HG03432 (cell line): ENCODE results near the gene PTGR1.
A peak's percentile ranks its signal among the peaks of the same experiment; 100 is the strongest.

ENCODE experiments used
- ATAC-seq: cut with Tn5 transposase; IDR thresholded peaks from one replicate; pipeline ENCODE4 v1.9.1; 2021; ENCODE audit warnings: mild to moderate bottlenecking, moderate library complexity; ENCODE audit not compliant: unreplicated experiment

Gene PTGR1

DNA sequence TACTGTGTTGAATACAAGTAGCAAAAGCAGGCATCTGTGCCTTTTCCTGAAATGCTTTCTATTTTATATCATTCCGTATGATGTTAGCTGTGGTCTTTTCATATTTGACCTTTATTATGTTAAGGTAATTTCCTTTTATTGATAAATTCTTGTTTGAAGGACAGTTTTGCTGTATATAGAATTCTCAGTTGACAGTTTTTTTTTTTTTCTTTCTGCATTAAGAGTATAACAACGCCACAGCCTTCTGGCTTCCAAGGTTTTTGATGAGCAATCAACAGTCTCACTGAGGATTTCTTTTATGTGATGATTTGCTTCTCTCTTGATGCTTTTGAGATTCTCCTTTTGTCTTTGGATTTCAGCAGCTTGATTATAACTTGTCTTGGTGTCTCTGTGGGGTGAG, 50.8 kb downstream of the PTGR1 start:
- ATAC-seq = no peak

DNA sequence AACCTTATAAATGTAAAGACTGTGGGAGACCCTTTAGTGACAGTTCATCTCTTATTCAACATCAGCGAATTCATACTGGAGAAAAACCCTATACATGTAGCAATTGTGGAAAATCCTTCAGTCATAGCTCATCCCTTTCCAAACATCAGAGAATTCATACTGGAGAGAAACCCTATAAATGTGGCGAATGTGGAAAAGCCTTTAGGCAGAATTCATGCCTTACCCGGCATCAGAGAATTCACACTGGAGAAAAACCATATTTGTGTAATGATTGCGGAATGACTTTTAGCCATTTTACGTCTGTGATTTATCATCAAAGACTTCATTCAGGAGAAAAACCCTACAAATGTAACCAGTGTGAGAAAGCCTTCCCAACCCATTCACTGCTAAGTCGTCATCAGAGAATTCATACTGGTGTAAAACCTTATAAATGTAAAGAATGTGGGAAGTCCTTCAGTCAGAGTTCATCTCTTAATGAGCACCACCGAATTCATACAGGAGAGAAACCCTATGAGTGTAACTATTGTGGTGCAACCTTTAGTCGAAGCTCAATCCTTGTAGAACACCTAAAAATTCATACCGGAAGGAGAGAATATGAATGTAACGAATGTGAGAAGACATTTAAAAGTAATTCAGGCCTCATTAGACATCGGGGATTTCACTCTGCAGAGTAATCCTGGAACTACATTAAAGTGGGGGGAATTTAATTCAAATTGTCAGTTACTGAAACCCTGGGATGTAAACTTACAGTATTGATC, 56.8 kb downstream of the PTGR1 start:
- no peak for ATAC-seq

DNA sequence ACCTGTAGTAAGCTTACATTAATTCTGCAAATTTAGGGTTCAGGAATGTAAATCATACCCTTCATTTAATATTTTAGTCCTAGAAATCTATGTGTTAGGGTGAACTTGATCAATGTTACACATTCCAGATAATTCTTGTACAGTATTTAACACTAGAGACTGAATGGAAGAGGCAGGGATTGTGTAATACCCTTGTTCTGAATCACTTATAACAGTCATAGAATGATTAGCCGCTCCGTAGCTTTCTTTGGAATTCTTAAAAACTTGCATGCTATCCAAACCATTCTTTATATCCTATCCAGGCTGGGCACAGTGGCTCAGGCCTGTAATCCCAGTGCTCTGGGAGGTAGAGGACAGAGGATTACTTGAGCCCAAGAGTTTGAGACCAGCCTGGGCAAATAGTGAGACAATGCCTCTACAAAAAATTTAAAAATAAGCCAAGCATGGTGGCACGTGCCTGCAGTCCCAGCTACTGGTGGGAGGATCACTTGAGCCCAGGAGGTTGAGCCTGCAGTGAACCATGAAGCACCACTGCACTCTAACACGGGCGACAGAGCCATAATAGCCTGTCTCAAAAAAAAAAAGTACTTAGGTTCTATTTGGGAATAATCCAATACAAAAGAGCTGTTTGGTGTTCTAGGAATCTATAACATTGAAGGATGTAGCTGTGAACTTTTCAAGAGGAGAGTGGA, 66.2 kb downstream of the PTGR1 start:
- ATAC-seq = no peak

DNA sequence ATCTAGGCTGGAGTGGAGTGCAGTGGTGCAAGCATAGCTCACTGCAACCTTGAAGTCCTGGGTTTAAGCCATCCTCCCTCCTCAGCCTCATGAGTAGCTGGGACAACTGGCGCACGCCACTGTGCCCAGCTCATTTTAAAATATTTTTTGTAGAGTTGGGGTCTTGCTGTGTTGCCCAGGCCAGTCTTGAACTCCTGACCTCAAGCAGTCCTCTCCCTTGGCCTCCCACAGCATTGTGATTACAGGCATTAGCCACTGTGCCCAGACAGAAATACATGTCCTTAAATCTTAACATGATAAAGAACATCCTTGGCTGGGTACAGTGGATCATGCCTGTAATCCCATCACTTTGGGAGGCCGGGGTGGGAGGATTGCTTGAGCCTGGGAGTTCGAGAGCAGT, 67.7 kb downstream of the PTGR1 start:
- no peak for ATAC-seq

- ATAC-seq = no peak
Measured at GRCh38 chr9:111529787-111530186, 69.7 kb downstream of the PTGR1 start.

- ATAC-seq = no peak
Measured at GRCh38 chr9:111527347-111527746, 72.1 kb downstream of the PTGR1 start.

DNA sequence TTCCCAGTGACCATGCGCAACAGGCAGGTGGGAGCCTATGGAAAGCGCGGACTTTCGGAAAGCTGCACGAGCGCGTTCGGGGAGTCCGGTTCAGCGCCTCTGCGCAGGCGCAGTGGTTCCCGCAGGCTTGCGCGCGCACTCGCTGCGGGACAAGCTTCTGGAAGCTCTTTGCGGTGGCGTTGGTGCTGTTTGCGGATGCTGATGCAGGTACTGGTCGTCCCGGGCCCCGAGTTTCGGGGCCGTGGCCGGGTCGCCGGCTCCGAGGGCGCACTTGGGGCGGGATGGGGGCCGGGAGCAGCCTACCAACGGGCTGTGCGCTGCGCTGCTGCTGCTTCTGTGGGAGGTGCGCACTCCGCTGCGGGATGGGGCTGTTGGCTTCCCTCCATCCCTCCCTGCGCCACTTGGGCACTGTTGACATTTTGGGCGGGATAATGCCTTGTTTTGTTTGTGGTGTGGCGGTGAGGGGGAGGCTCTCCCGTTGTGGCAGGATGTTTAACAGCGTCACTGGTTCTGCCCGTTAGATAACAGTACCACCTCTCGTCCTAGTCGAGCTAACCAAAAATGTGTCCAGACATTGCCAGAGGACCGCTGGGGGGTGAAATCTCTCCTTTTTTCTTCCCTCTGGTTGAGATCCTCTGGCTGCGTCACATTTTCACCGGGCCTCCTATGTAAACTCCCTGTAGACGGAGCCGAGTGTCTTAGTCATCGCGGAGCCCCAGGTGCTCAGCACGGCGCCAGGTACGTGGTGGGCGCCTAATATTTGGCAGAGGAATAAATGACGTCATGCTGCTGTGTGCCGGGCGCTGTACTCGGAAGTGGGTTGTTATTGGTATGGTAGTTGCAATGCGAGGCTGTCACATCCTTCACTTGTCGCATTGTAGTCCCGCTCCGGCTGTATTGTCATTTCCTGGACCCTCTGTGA, 74.1 kb downstream of the PTGR1 start, which contains the start of gene ZNF483:
Gene ZNF483 (plus strand): TSS at position 124 of the 922 bp plus-strand sequence. CDS start 2,217 bp downstream, outside the sequence.
- ATAC-seq = peak; percentile 70

- ATAC-seq = no peak
Measured at GRCh38 chr9:111524731-111525055, 74.8 kb downstream of the PTGR1 start.

- no peak for ATAC-seq
Measured at GRCh38 chr9:111516061-111516465, 83.4 kb downstream of the PTGR1 start.

DNA sequence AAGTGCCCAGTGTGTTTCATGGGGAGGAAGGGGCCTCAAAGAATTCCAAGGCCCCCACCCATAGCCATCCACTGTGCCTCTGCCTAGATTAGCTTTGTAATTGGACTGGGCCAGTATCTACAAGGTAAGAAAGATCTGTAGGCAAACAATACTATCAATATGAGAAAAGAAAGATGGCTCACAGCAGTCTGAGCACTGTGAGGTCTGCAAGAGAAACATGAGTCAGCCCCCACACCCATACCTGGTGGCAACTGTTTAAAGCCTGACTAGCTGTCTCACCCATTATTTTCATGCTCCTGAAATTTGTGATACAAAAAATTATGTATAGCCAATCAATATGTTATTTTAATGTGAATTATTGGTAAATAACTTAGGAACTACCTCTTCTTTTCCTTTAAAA, 84.5 kb downstream of the PTGR1 start:
- ATAC-seq = no peak
